IMR-90 (cell line): ENCODE results near the gene CAT. TPM values are rescaled to one million over a fixed set of nuclear protein-coding genes. Genes with fewer than 3 reads are reported as not detected.
A peak's percentile ranks its signal among the peaks of the same experiment; 100 is the strongest.

Experiments
- BHLHE40 ChIP-seq: fragments of 150-350 bp; IDR thresholded peaks from 2 replicates; pipeline ENCODE4 v1.6.1; 2016; ENCODE audit warnings: mild to moderate bottlenecking, low read depth, low read length
- CHD1 ChIP-seq: IDR thresholded peaks from 2 replicates; pipeline ENCODE4 v1.6.1; 2012; ENCODE audit warnings: low read depth, low read length, improper control_type of control experiment
- FOS ChIP-seq: fragments of 150-350 bp; IDR thresholded peaks from 2 replicates; pipeline ENCODE4 v1.6.1; 2016; ENCODE audit warnings: low read depth, low read length
- NFE2L2 ChIP-seq: fragments of 150-350 bp; IDR thresholded peaks from 2 replicates; pipeline ENCODE4 v1.6.1; 2016; ENCODE audit warnings: low read depth, mild to moderate bottlenecking, low read length
- polyA plus RNA-seq, 3 experiments: library from polyadenylated mRNA; depleted of rRNA; stranded (reverse); fragments of >200 nt; gene quantifications; 2 replicates each; pipeline ENCODE4 v1.2.3, GENCODE V29; 2012; ENCODE audit warnings: low replicate concordance in 1 of 3
- total RNA-seq: library from RNA; depleted of rRNA; stranded (reverse); fragments of >200 nt; gene quantifications from 2 replicates; pipeline ENCODE4 v1.2.3, GENCODE V29; 2012
- TF ChIP-seq, protein P1 (sequence below): fragments of 150-350 bp; IDR thresholded peaks from 2 replicates; pipeline ENCODE4 v1.6.1; 2017; ENCODE audit warnings: mild to moderate bottlenecking, antibody characterized with exemption, low read length, low read depth

The CAT gene
- total and polyA plus RNA-seq, 2 of the 4 experiments (the other 2 are of a cell fraction), result 52.5 to 80.5 TPM

DNA sequence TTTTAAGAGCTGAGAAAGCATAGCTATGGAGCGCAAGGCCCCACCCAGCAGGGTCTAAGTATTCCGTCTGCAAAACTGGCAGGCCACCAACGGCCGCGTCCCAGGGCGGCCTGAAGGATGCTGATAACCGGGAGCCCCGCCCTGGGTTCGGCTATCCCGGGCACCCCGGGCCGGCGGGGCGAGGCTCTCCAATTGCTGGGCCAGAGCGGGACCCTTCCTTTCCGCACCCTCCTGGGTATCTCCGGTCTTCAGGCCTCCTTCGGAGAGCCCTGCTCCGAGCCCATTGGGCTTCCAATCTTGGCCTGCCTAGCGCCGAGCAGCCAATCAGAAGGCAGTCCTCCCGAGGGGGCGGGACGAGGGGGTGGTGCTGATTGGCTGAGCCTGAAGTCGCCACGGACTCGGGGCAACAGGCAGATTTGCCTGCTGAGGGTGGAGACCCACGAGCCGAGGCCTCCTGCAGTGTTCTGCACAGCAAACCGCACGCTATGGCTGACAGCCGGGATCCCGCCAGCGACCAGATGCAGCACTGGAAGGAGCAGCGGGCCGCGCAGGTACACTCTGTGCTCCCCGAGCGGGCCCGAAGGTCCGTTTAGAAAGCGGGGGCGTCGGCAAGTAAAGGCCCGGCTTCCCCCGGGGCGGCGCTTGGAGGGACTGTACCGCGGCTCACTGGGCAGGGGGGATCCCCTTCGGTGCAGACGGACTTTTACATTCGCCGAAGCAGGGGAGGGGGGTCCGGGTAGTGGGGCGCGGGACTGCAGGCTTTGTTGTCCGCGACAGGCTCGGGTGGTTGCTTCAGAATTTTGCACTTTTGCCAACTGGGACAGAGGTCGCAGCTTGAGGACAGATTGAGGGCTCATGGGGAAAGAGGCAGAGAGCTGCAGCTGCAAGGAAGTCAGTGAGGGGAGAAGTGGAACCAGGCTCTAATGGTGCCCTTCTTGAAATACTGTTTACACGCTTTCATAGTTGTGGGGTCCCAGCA is at the start of gene CAT (continued):
- TF ChIP-seq, protein P1, sequence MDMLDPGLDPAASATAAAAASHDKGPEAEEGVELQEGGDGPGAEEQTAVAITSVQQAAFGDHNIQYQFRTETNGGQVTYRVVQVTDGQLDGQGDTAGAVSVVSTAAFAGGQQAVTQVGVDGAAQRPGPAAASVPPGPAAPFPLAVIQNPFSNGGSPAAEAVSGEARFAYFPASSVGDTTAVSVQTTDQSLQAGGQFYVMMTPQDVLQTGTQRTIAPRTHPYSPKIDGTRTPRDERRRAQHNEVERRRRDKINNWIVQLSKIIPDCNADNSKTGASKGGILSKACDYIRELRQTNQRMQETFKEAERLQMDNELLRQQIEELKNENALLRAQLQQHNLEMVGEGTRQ, result no peak
- TF ChIP-seq BHLHE40, result 0 out of 2 replicates have a peak, but pooled peaks have one; percentile 29
- peak; percentile 41; the same call in 1 of the 2 replicates for TF ChIP-seq FOS
- TF ChIP-seq NFE2L2, result no peak
- TF ChIP-seq CHD1, result no peak
